Endodermal cell (in vitro differentiated cells): Measurements from ENCODE around the gene KIF25. TPM values are rescaled to one million over a fixed set of nuclear protein-coding genes. Genes with fewer than 3 reads are reported as not detected.

ENCODE experiments used
- DNase-seq: peaks from one replicate; pipeline ENCODE4 v3.0.0-alpha.2; 2017
- H3K27ac ChIP-seq: 2 replicates; pipeline ENCODE4 v1.5.1; 2013; ENCODE audit warnings: mild to moderate bottlenecking, low read depth, low read length, moderate library complexity
- H3K27me3 ChIP-seq: 2 replicates; pipeline ENCODE4 v1.6.1; 2013; ENCODE audit warnings: mild to moderate bottlenecking, low read length, moderate library complexity; ENCODE audit not compliant: insufficient read depth, control insufficient read depth, poor library complexity, severe bottlenecking
- H3K36me3 ChIP-seq: 2 replicates; pipeline ENCODE4 v1.7.0; 2013; ENCODE audit warnings: mild to moderate bottlenecking, low read length, moderate library complexity; ENCODE audit not compliant: control insufficient read depth, insufficient read depth
- H3K4me1 ChIP-seq: one replicate; pipeline ENCODE4 v1.7.0; 2013; ENCODE audit warnings: low read length; ENCODE audit not compliant: control insufficient read depth, insufficient read depth
- H3K4me3 ChIP-seq: 2 replicates; pipeline ENCODE4 v1.5.1; 2013; ENCODE audit warnings: mild to moderate bottlenecking, low read length, moderate library complexity
- H3K9ac ChIP-seq: 2 replicates; pipeline ENCODE4 v1.6.1; 2013; ENCODE audit warnings: mild to moderate bottlenecking, low read length, moderate library complexity; ENCODE audit not compliant: poor library complexity, severe bottlenecking; ENCODE audit errors: extremely low read depth
- H3K9me3 ChIP-seq: 2 replicates; pipeline ENCODE4 v1.6.1; 2013; ENCODE audit warnings: mild to moderate bottlenecking, low read length, moderate library complexity; ENCODE audit not compliant: control insufficient read depth
- H3K27ac Mint-ChIP-seq: 2 replicates; pipeline ENCODE4 v1.8.0; 2020; ENCODE audit warnings: mixed read lengths
- H3K27me3 Mint-ChIP-seq: 2 replicates; pipeline ENCODE4 v1.8.0; 2021; ENCODE audit warnings: mild to moderate bottlenecking, mixed read lengths; ENCODE audit not compliant: insufficient read depth
- H3K36me3 Mint-ChIP-seq: 2 replicates; pipeline ENCODE4 v1.8.0; 2020; ENCODE audit warnings: low read depth, mixed read lengths
- H3K4me1 Mint-ChIP-seq: 2 replicates; pipeline ENCODE4 v1.8.0; 2020; ENCODE audit warnings: mixed read lengths
- H3K4me3 Mint-ChIP-seq: 2 replicates; pipeline ENCODE4 v1.8.0; 2020; ENCODE audit warnings: mild to moderate bottlenecking, moderate library complexity, mixed read lengths
- H3K9me3 Mint-ChIP-seq: 2 replicates; pipeline ENCODE4 v1.8.0; 2020; ENCODE audit warnings: mild to moderate bottlenecking, mixed read lengths
- CTCF ChIP-seq: fragments of 200-600 bp; sonication (generic); conservative IDR thresholded peaks from 2 replicates; pipeline ENCODE4 v1.5.0; 2021; ENCODE audit warnings: antibody characterized with exemption, mild to moderate bottlenecking
- WGBS, 2 experiments: methylation state at CpG; one replicate each; pipeline versions ENCODE4 v1.1.5 to v1.1.7; 2013; ENCODE audit warnings: missing lambda C conversion rate in 2 of 2, mixed read lengths in 1 of 2; ENCODE audit not compliant: insufficient coverage in 1 of 2, insufficient read length in 1 of 2; 5-methylcytosine and 5-hydroxymethylcytosine counted together
- total RNA-seq, 2 donors: library from RNA; stranded (reverse); fragmentation: NEBNext Ultra II Directional in 1 of 2; extraction: Animal tissue kit (Norgen Biotek cat#: 25700) in 1 of 2; gene quantifications; 2 replicates in 1 of 2; 3 replicates in 1 of 2; pipeline ENCODE4 v1.2.1, GENCODE V29; 2021

Gene KIF25
- total RNA-seq, 2 donors from 2014 or later = 1.3 TPM; not detected in 1

- no peaks in the 10 kb centered on the region for H3K27me3 ChIP-seq
- H3K4me1 Mint-ChIP-seq = peaks cover 2% of the 10 kb centered on the region
- no peaks in the 10 kb centered on the region for H3K9me3 Mint-ChIP-seq
- no peak overlapping the region for H3K9ac ChIP-seq
- H3K4me3 ChIP-seq = no peak overlapping the region
- no peak for TF ChIP-seq CTCF
- H3K27me3 Mint-ChIP-seq = peaks cover 3% of the 10 kb centered on the region
- no peaks in the 10 kb centered on the region for H3K9me3 ChIP-seq
- H3K27ac Mint-ChIP-seq = no peak overlapping the region
- no peak overlapping the region for H3K4me3 Mint-ChIP-seq
- no peaks in the 10 kb centered on the region for H3K36me3 Mint-ChIP-seq
- H3K4me1 ChIP-seq = no peaks in the 10 kb centered on the region
- H3K36me3 ChIP-seq = no peaks in the 10 kb centered on the region
- WGBS, 2 experiments = 93 to 94% methylated on average over 9 to 18 of the region's 18 CpGs
- no peak overlapping the region for H3K27ac ChIP-seq
- DNase-seq = no peak
Measured at GRCh38 chr6:168054765-168055560, 57.5 kb downstream of the KIF25 start.

GRCh38 chr6:168055696-168056489, 58.4 kb downstream of the KIF25 start:
- H3K27ac Mint-ChIP-seq = no peak overlapping the region
- H3K27me3 Mint-ChIP-seq = peaks cover 3% of the 10 kb centered on the region
- H3K9me3 Mint-ChIP-seq = no peaks in the 10 kb centered on the region
- no peak for TF ChIP-seq CTCF
- Histone ChIP-seq H3K27ac (no peak overlapping the region), H3K27me3 (no peaks in the 10 kb centered on the region), H3K36me3 (no peaks in the 10 kb centered on the region), H3K4me3 (no peak overlapping the region), H3K4me1 (no peaks in the 10 kb centered on the region), H3K9ac (no peak overlapping the region), H3K9me3 (no peaks in the 10 kb centered on the region)
- no peak overlapping the region for H3K4me3 Mint-ChIP-seq
- peaks cover 2% of the 10 kb centered on the region for H3K4me1 Mint-ChIP-seq
- no peak for DNase-seq
- WGBS, 2 experiments = 91 to 93% methylated on average over 13 to 22 of the region's 22 CpGs
- no peaks in the 10 kb centered on the region for H3K36me3 Mint-ChIP-seq

DNA sequence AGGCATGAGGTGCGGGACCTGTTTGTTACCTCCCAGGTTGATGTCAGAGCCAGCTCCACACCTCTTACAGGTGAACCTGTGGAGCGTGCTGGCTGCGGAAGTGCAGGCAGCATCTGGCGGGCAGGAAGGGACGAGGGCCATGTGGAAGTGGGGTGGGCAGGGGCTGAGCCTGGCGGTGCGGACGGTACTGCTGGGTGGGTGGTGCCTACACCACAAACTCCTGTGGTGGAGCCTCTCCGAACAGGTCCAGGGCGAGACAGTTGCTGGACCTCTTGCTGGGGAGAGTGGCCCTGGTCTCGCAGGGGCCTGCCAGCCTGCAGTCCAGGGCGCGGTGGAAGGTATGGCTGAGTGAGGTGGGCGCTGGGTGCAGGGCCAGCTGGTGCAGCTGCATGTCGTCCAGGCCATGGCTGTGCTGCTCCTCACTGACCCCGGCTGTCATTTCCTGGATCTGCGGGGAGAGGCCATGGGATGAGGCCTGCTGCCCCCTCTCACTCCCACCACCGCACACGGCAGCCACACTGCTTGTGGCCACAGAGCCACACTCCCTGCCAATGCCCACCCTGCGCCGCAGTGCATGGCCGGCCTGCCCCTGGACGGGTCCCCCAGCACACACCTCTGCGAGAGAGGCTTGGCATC, 59.5 kb downstream of the KIF25 start:
- Histone ChIP-seq H3K4me1 (no peaks in the 10 kb centered on the region), H3K36me3 (no peaks in the 10 kb centered on the region), H3K4me3 (no peak overlapping the region), H3K9ac (no peak overlapping the region), H3K27ac (no peak overlapping the region), H3K27me3 (no peaks in the 10 kb centered on the region), H3K9me3 (no peaks in the 10 kb centered on the region)
- TF ChIP-seq CTCF = no peak
- no peak overlapping the region for H3K4me3 Mint-ChIP-seq
- DNase-seq = no peak
- H3K36me3 Mint-ChIP-seq = no peaks in the 10 kb centered on the region
- H3K27ac Mint-ChIP-seq = no peak overlapping the region
- 90 to 91% methylated on average over 13 to 24 of the region's 24 CpGs for WGBS, 2 experiments
- H3K9me3 Mint-ChIP-seq = no peaks in the 10 kb centered on the region
- H3K27me3 Mint-ChIP-seq = peaks cover 3% of the 10 kb centered on the region
- peaks cover 2% of the 10 kb centered on the region for H3K4me1 Mint-ChIP-seq
